ENCODE data around the gene LPCAT1. TPM values are rescaled to one million over a fixed set of nuclear protein-coding genes. Genes with fewer than 3 reads are reported as not detected.

Gene LPCAT1
- total RNA-seq, 3 donors from 2014 or later (not counting 1 experiment from before 2014, with no cell fraction given): 196 to 302 (median 252) TPM

GRCh38 chr5:1493941-1494340 lies 29.8 kb downstream of the LPCAT1 start:
- Histone ChIP-seq H3K4me1 (ENCODE audit: control insufficient read depth, insufficient read depth, low read length) (peaks cover 89% of the 10 kb centered on the region), H3K27me3 (ENCODE audit: control insufficient read depth, insufficient read depth, low read length) (no peaks in the 10 kb centered on the region), H3K27ac (ENCODE audit: low read length) (peak overlapping the region; percentile 92), H3K9me3 (ENCODE audit: control insufficient read depth, insufficient read depth, low read length) (no peaks in the 10 kb centered on the region), H3K4me3 (ENCODE audit: low read length) (peak overlapping the region; percentile 3), H3K36me3 (ENCODE audit: control insufficient read depth, insufficient read depth, low read length) (peaks cover 57% of the 10 kb centered on the region)
- Mint-ChIP-seq H3K27ac (peak overlapping the region; percentile 96 to 97), H3K36me3 (no peaks in the 10 kb centered on the region), H3K4me3 (peak overlapping the region; percentile 82), H3K4me1 (peaks cover 81 to 83% of the 10 kb centered on the region in 2 donors), H3K9me3 (no peaks in the 10 kb centered on the region), H3K27me3 (ENCODE audit: low read depth in 2 of 2) (no peaks in the 10 kb centered on the region)
- no peak for TF ChIP-seq CTCF (IDR thresholded peaks at IDR 0.05)
- no peak for ATAC-seq
- intact Hi-C loops (cut with micrococcal nuclease): loop anchor here (2.0 to 5.0 kb wide), 2 partner anchors 43 to 148 kb away; no protein-coding TSS in a partner anchor
- WGBS (ENCODE audit: insufficient coverage): 88% methylated on average over 11 of the region's 12 CpGs
- no peak for DNase-seq

GRCh38 chr5:1493413-1493812 lies 30.3 kb downstream of the LPCAT1 start:
- H3K36me3 ChIP-seq (ENCODE audit: control insufficient read depth, insufficient read depth, low read length): peaks cover 59% of the 10 kb centered on the region
- H3K4me1 Mint-ChIP-seq: peaks cover 77 to 79% of the 10 kb centered on the region in 2 donors
- peaks cover 91% of the 10 kb centered on the region for H3K4me1 ChIP-seq (ENCODE audit: control insufficient read depth, insufficient read depth, low read length)

GRCh38 chr5:1492757-1493156 lies 31.0 kb downstream of the LPCAT1 start:
- peak in 2 of 3 donors; percentile 9 to 38 for ATAC-seq
- no peaks in the 10 kb centered on the region for H3K36me3 Mint-ChIP-seq
- DNase-seq: peak in 1 of 2 donors; percentile 69
- peaks cover 88% of the 10 kb centered on the region for H3K4me1 ChIP-seq (ENCODE audit: control insufficient read depth, insufficient read depth, low read length)
- peaks cover 65% of the 10 kb centered on the region for H3K36me3 ChIP-seq (ENCODE audit: control insufficient read depth, insufficient read depth, low read length)
- H3K4me3 ChIP-seq (ENCODE audit: low read length): no peak overlapping the region
- H3K4me1 Mint-ChIP-seq: peaks cover 73 to 75% of the 10 kb centered on the region in 2 donors
- H3K9me3 Mint-ChIP-seq: no peaks in the 10 kb centered on the region
- TF ChIP-seq CTCF (IDR thresholded peaks at IDR 0.05): no peak
- H3K27ac Mint-ChIP-seq: peak overlapping the region; percentile 96 to 97
- intact Hi-C loops (cut with micrococcal nuclease): loop anchor here (5.0 kb wide), 1 partner anchor 150 kb away; no protein-coding TSS in a partner anchor
- H3K4me3 Mint-ChIP-seq: peak overlapping the region; percentile 82
- no peaks in the 10 kb centered on the region for H3K9me3 ChIP-seq (ENCODE audit: control insufficient read depth, insufficient read depth, low read length)
- no peaks in the 10 kb centered on the region for H3K27me3 Mint-ChIP-seq (ENCODE audit: low read depth in 2 of 2)
- peak overlapping the region; percentile 92 for H3K27ac ChIP-seq (ENCODE audit: low read length)
- 46% methylated on average over 12 of the region's 12 CpGs for WGBS (ENCODE audit: insufficient coverage)
- H3K27me3 ChIP-seq (ENCODE audit: control insufficient read depth, insufficient read depth, low read length): no peaks in the 10 kb centered on the region

More at GRCh38 chr5:1493413-1493812, 30.3 kb downstream of the LPCAT1 start:
- H3K4me3 ChIP-seq (ENCODE audit: low read length): no peak overlapping the region
- H3K27ac ChIP-seq (ENCODE audit: low read length): peak overlapping the region; percentile 92
- Mint-ChIP-seq H3K27me3 (ENCODE audit: low read depth in 2 of 2) (no peaks in the 10 kb centered on the region), H3K9me3 (no peaks in the 10 kb centered on the region), H3K36me3 (no peaks in the 10 kb centered on the region), H3K4me3 (peak overlapping the region; percentile 82), H3K27ac (peak overlapping the region; percentile 96 to 97)
- TF ChIP-seq CTCF (IDR thresholded peaks at IDR 0.05): no peak
- no peaks in the 10 kb centered on the region for H3K27me3 ChIP-seq (ENCODE audit: control insufficient read depth, insufficient read depth, low read length)
- no peak for ATAC-seq
- no peak for DNase-seq
- intact Hi-C loops (cut with micrococcal nuclease): loop anchor here (5.0 kb wide), 1 partner anchor 149 kb away; no protein-coding TSS in a partner anchor
- WGBS (ENCODE audit: insufficient coverage): 81% methylated on average over 16 of the region's 16 CpGs
- H3K9me3 ChIP-seq (ENCODE audit: control insufficient read depth, insufficient read depth, low read length): no peaks in the 10 kb centered on the region

GRCh38 chr5:1490376-1490775 lies 33.4 kb downstream of the LPCAT1 start:
- 56% methylated on average over 12 of the region's 12 CpGs for WGBS (ENCODE audit: insufficient coverage)
- peaks cover 83% of the 10 kb centered on the region for H3K36me3 ChIP-seq (ENCODE audit: control insufficient read depth, insufficient read depth, low read length)
- Mint-ChIP-seq H3K4me1 (peaks cover 57 to 60% of the 10 kb centered on the region in 2 donors), H3K27me3 (ENCODE audit: low read depth in 2 of 2) (no peaks in the 10 kb centered on the region), H3K9me3 (no peaks in the 10 kb centered on the region), H3K4me3 (peak overlapping the region; percentile 25), H3K27ac (peak overlapping the region; percentile 52 to 97), H3K36me3 (no peaks in the 10 kb centered on the region)
- intact Hi-C loops (cut with micrococcal nuclease): loop anchor here (5.0 kb wide), 1 partner anchor 152 kb away; no protein-coding TSS in a partner anchor
- no peaks in the 10 kb centered on the region for H3K9me3 ChIP-seq (ENCODE audit: control insufficient read depth, insufficient read depth, low read length)
- no peak for TF ChIP-seq CTCF (IDR thresholded peaks at IDR 0.05)
- H3K27me3 ChIP-seq (ENCODE audit: control insufficient read depth, insufficient read depth, low read length): no peaks in the 10 kb centered on the region
- H3K4me1 ChIP-seq (ENCODE audit: control insufficient read depth, insufficient read depth, low read length): peaks cover 79% of the 10 kb centered on the region
- no peak overlapping the region for H3K4me3 ChIP-seq (ENCODE audit: low read length)
- H3K27ac ChIP-seq (ENCODE audit: low read length): peak overlapping the region; percentile 12
- DNase-seq (no peak), ATAC-seq (no peak)
